IMR-90 (cell line): ENCODE results near the gene TMEM40. TPM values are rescaled to one million over a fixed set of nuclear protein-coding genes. Genes with fewer than 3 reads are reported as not detected.

Experiments used
- ATAC-seq: fragments of 200-7000 bp; cut with Tn5 transposase; 2 replicates; pipeline ENCODE4 v1.9.1; 2020; ENCODE audit warnings: low read depth, mild to moderate bottlenecking, moderate library complexity
- BruUV-seq: library from RNA; stranded (reverse); fragments of 400-500 nt; replicated peaks from 2 replicates; lab custom pipeline; 2021; lab: Mats Ljungman, UMichigan
- CTCF ChIA-PET: fragments of 300-600 bp; formaldehyde crosslinking; extraction: SDS; loops from one replicate; lab custom pipeline; 2021; ENCODE audit warnings: antibody characterized with exemption; lab: Yijun Ruan, JAX
- POLR2A ChIA-PET: fragments of 300-600 bp; sonication (Branson Sonifier 250); formaldehyde crosslinking; loops from one replicate; lab custom pipeline; 2022; ENCODE audit warnings: antibody characterized with exemption; ENCODE audit not compliant: unreplicated experiment; lab: Charles Lee
- DNase-seq: peaks from one replicate; pipeline ENCODE4 v3.0.0; 2013
- H2AFZ ChIP-seq: replicated peaks from 2 replicates; pipeline ENCODE3; 2013; ENCODE audit warnings: low read length, mild to moderate bottlenecking; ENCODE audit not compliant: poor library complexity
- H2AK5ac ChIP-seq: 2 replicates; pipeline ENCODE4 v1.6.1; 2013; ENCODE audit warnings: low read depth, low read length, inconsistent platforms
- H2AK9ac ChIP-seq: replicated peaks from 2 replicates; pipeline ENCODE3; 2013; ENCODE audit warnings: mild to moderate bottlenecking, low read depth, low read length, moderate library complexity; ENCODE audit not compliant: poor library complexity
- H2BK120ac ChIP-seq: 2 replicates; pipeline ENCODE4 v1.6.1; 2013; ENCODE audit warnings: low read depth, low read length, inconsistent platforms
- H2BK15ac ChIP-seq: 3 replicates; pipeline ENCODE4 v1.6.1; 2013; ENCODE audit warnings: low read depth, low read length, inconsistent platforms
- H2BK20ac ChIP-seq: 2 replicates; pipeline ENCODE4 v1.6.1; 2013; ENCODE audit warnings: low read depth, mild to moderate bottlenecking, inconsistent platforms, low read length, moderate library complexity
- H2BK5ac ChIP-seq: 2 replicates; pipeline ENCODE4 v1.6.1; 2013; ENCODE audit warnings: mild to moderate bottlenecking, low read depth, low read length, inconsistent platforms; ENCODE audit not compliant: poor library complexity, severe bottlenecking
- H3K14ac ChIP-seq: replicated peaks from 2 replicates; pipeline ENCODE4 v1.6.1; 2013; ENCODE audit warnings: low read depth, low read length, inconsistent platforms
- H3K18ac ChIP-seq: 2 replicates; pipeline ENCODE4 v1.6.1; 2013; ENCODE audit warnings: low read depth, low read length, control low read depth
- H3K23ac ChIP-seq: 2 replicates; pipeline ENCODE4 v1.6.1; 2013; ENCODE audit warnings: low read depth, low read length, inconsistent platforms
- H3K27ac ChIP-seq: 2 replicates; pipeline ENCODE4 v1.5.1; 2013; ENCODE audit warnings: mild to moderate bottlenecking, control low read depth, low read length; ENCODE audit not compliant: insufficient read depth
- H3K27me3 ChIP-seq: 2 replicates; pipeline ENCODE4 v1.6.1; 2013; ENCODE audit warnings: low read length; ENCODE audit not compliant: control insufficient read depth, insufficient read depth
- H3K36me3 ChIP-seq: 2 replicates; pipeline ENCODE4 v1.6.1; 2013; ENCODE audit warnings: low read length, mixed read lengths; ENCODE audit not compliant: control insufficient read depth, insufficient read depth
- H3K4ac ChIP-seq: 2 replicates; pipeline ENCODE4 v1.6.1; 2013; ENCODE audit warnings: low read depth, low read length, inconsistent platforms
- H3K4me1 ChIP-seq: 2 replicates; pipeline ENCODE4 v1.6.1; 2013; ENCODE audit warnings: low read length, mixed read lengths; ENCODE audit not compliant: control insufficient read depth, insufficient read depth
- H3K4me2 ChIP-seq: 2 replicates; pipeline ENCODE4 v1.6.1; 2013; ENCODE audit warnings: low read depth, mild to moderate bottlenecking, control low read depth, low read length, moderate library complexity
- H3K4me3 ChIP-seq: 2 replicates; pipeline ENCODE4 v1.5.1; 2013; ENCODE audit warnings: low read depth, mild to moderate bottlenecking, control low read depth, low read length, moderate library complexity; ENCODE audit not compliant: insufficient read depth
- H3K56ac ChIP-seq: 2 replicates; pipeline ENCODE4 v1.6.1; 2013; ENCODE audit warnings: low read length, inconsistent platforms; ENCODE audit not compliant: insufficient read depth; ENCODE audit errors: extremely low read depth
- H3K79me1 ChIP-seq, 2 experiments: 2 replicates each; pipeline ENCODE4 v1.6.1; 2013; ENCODE audit warnings: low read length in 2 of 2, inconsistent platforms in 1 of 2, low read depth in 1 of 2
- H3K9ac ChIP-seq: 2 replicates; pipeline ENCODE4 v1.6.1; 2013; ENCODE audit warnings: low read depth, low read length, control low read depth
- H3K9me1 ChIP-seq: 2 replicates; pipeline ENCODE4 v1.6.1; 2013; ENCODE audit warnings: low read length, inconsistent platforms; ENCODE audit not compliant: insufficient read depth
- H3K9me3 ChIP-seq: 2 replicates; pipeline ENCODE4 v1.6.1; 2013; ENCODE audit warnings: low read length; ENCODE audit not compliant: control insufficient read depth, insufficient read depth
- H4K20me1 ChIP-seq: 2 replicates; pipeline ENCODE4 v1.6.1; 2013; ENCODE audit warnings: low read length, inconsistent platforms; ENCODE audit not compliant: insufficient read depth
- H4K5ac ChIP-seq: 2 replicates; pipeline ENCODE4 v1.6.1; 2013; ENCODE audit warnings: mild to moderate bottlenecking, low read depth, low read length, control low read depth
- H4K8ac ChIP-seq, 2 experiments: 2 replicates each; pipeline ENCODE4 v1.6.1; 2013; ENCODE audit warnings: low read depth in 2 of 2, low read length in 2 of 2, control low read depth in 1 of 2, inconsistent platforms in 1 of 2
- H4K91ac ChIP-seq: 2 replicates; pipeline ENCODE4 v1.6.1; 2013; ENCODE audit warnings: low read depth, low read length, inconsistent platforms; ENCODE audit not compliant: insufficient read depth
- MAZ ChIP-seq: IDR thresholded peaks from 2 replicates; pipeline ENCODE4 v1.6.1; 2012; ENCODE audit warnings: low read depth, mild to moderate bottlenecking, low read length, improper control_type of control experiment, moderate library complexity, borderline replicate concordance
- MXI1 ChIP-seq: IDR thresholded peaks from 2 replicates; pipeline ENCODE4 v1.6.1; 2012; ENCODE audit warnings: low read depth, mild to moderate bottlenecking, low read length, moderate library complexity, borderline replicate concordance
- POLR2A ChIP-seq: IDR thresholded peaks from 2 replicates; pipeline ENCODE4 v1.6.1; 2012; ENCODE audit warnings: mild to moderate bottlenecking, low read depth, low read length
- RAD21 ChIP-seq: IDR thresholded peaks from 2 replicates; pipeline ENCODE4 v1.6.1; 2012; ENCODE audit warnings: low read length, improper control_type of control experiment
- RCOR1 ChIP-seq: IDR thresholded peaks from 2 replicates; pipeline ENCODE4 v1.6.1; 2012; ENCODE audit warnings: mild to moderate bottlenecking, low read length, improper control_type of control experiment; ENCODE audit not compliant: insufficient replicate concordance
- WGBS, 2 experiments: methylation state at CpG; one replicate each; pipeline versions ENCODE4 v1.1.5 to v1.1.7; 2013; ENCODE audit warnings: missing lambda C conversion rate in 2 of 2; ENCODE audit not compliant: insufficient read length in 1 of 2; ENCODE audit errors: extremely low coverage in 2 of 2; 5-methylcytosine and 5-hydroxymethylcytosine counted together
- dilution Hi-C: fragments of 300-500 bp; cut with HindIII; formaldehyde crosslinking; loops from one replicate; pipeline ENCODE4 v1.14.3; 2018; ENCODE audit warnings: low sequenced_read_pairs; ENCODE audit not compliant: unreplicated experiment
- in situ Hi-C: fragments of 300-500 bp; cut with MboI; formaldehyde crosslinking; loops from 3 replicates; pipeline ENCODE4 v1.14.3; 2019; ENCODE audit warnings: low sequenced_read_pairs, inconsistent platforms, mixed read lengths
- intact Hi-C: fragments of 100-400 bp; cut with micrococcal nuclease; formaldehyde crosslinking; loops from 2 replicates; pipeline ENCODE4 v1.10.0; 2022
- polyA plus RNA-seq, 3 experiments: library from polyadenylated mRNA; depleted of rRNA; stranded (reverse); fragments of >200 nt; gene quantifications; 2 replicates each; pipeline ENCODE4 v1.2.3, GENCODE V29; 2012; ENCODE audit warnings: low replicate concordance in 1 of 3
- total RNA-seq: library from RNA; depleted of rRNA; stranded (reverse); fragments of >200 nt; gene quantifications from 2 replicates; pipeline ENCODE4 v1.2.3, GENCODE V29; 2012
- TF ChIP-seq, protein P1 (sequence below): fragments of 150-350 bp; IDR thresholded peaks from 2 replicates; pipeline ENCODE4 v1.6.1; 2016; ENCODE audit warnings: low read depth, mild to moderate bottlenecking, low read length, moderate library complexity, borderline replicate concordance

Gene TMEM40
- total and polyA plus RNA-seq, 2 of the 4 experiments (the other 2 are of a cell fraction), result 0.27 TPM; not detected in 1

DNA sequence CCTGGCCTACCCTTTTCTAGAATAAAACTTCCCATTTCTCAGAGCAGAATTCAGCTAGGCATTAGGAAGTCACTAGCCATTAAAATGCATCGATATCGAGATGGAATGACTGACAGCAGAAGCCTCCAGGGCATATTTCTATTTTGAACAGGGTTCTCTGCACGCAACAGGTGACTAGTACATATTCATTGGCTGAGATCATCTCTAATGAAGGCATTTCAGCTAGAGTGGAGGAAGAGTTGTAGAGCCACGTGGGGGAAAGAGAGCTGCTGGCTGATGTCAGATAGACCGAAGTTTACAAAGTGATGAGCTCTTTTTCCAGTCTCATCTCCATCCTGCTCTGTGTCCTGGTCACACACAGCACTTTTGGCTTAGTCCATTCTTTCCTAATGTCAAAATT is 7.5 kb downstream of the TMEM40 start:
- peak overlapping the region; percentile 33; the same call in 1 of the 2 replicates for H2BK20ac ChIP-seq
- H2BK15ac ChIP-seq, result no peak overlapping the region
- no peak overlapping the region for H4K5ac ChIP-seq
- H3K27ac ChIP-seq, result no peak overlapping the region
- no peak overlapping the region for H3K4me3 ChIP-seq
- H2BK120ac ChIP-seq, result no peak overlapping the region
- DNase-seq (peak; percentile 31), ATAC-seq (no peak)
- peaks cover 10% of the 10 kb centered on the region for H3K9me1 ChIP-seq
- H3K14ac ChIP-seq, result 0 out of 2 replicates have a peak overlapping the region, but pooled peaks have one; percentile 48
- H4K91ac ChIP-seq, result no peak overlapping the region
- BruUV-seq, result no TSS peak
- no peak overlapping the region for H3K23ac ChIP-seq
- no peak overlapping the region for H3K56ac ChIP-seq
- no peak overlapping the region for H2AFZ ChIP-seq
- CTCF ChIA-PET, result no interaction called here
- no peak overlapping the region for H3K18ac ChIP-seq
- H3K79me1 ChIP-seq, result no peaks in the 10 kb centered on the region
- no peak overlapping the region for H2AK9ac ChIP-seq
- H4K8ac ChIP-seq, result 0 out of 4 replicates have a peak overlapping the region, but pooled peaks of 1 of the 2 experiments have one; percentile 24
- H3K4me1 ChIP-seq, result peaks cover 9% of the 10 kb centered on the region
- H3K27me3 ChIP-seq, result peaks cover 2% of the 10 kb centered on the region; the same call in 1 of the 2 replicates
- intact Hi-C loops, result no loop called here
- TF ChIP-seq RAD21 (no peak), MAZ (no peak), POLR2A (no peak), MXI1 (no peak), RCOR1 (no peak)
- TF ChIP-seq, protein P1, sequence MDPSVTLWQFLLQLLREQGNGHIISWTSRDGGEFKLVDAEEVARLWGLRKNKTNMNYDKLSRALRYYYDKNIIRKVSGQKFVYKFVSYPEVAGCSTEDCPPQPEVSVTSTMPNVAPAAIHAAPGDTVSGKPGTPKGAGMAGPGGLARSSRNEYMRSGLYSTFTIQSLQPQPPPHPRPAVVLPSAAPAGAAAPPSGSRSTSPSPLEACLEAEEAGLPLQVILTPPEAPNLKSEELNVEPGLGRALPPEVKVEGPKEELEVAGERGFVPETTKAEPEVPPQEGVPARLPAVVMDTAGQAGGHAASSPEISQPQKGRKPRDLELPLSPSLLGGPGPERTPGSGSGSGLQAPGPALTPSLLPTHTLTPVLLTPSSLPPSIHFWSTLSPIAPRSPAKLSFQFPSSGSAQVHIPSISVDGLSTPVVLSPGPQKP, result no peak
- H3K9ac ChIP-seq, result no peak overlapping the region
- H3K4me2 ChIP-seq, result no peak overlapping the region
- peak overlapping the region; percentile 8; the same call in 1 of the 2 replicates for H3K4ac ChIP-seq
- H2AK5ac ChIP-seq, result no peak overlapping the region
- H4K20me1 ChIP-seq, result no peaks in the 10 kb centered on the region
- POLR2A ChIA-PET, result no interaction called here
- H2BK5ac ChIP-seq, result no peak overlapping the region
- no peaks in the 10 kb centered on the region for H3K36me3 ChIP-seq
- no peaks in the 10 kb centered on the region for H3K9me3 ChIP-seq
- in situ Hi-C loops, result no loop called here
- dilution Hi-C loops, result no loop called here
- WGBS, 2 experiments, result 100% methylated on average over 1 of the region's 5 CpGs; no CpG with 5 or more reads in 1 of the 2 experiments
